ENCODE results near the gene ARHGAP40.
"Not testable (repeated sequence)": the region's sequence is repeated elsewhere in the genome, so short reads cannot be mapped to it uniquely, and the experiment has no call there.

ARHGAP40 gene

DNA sequence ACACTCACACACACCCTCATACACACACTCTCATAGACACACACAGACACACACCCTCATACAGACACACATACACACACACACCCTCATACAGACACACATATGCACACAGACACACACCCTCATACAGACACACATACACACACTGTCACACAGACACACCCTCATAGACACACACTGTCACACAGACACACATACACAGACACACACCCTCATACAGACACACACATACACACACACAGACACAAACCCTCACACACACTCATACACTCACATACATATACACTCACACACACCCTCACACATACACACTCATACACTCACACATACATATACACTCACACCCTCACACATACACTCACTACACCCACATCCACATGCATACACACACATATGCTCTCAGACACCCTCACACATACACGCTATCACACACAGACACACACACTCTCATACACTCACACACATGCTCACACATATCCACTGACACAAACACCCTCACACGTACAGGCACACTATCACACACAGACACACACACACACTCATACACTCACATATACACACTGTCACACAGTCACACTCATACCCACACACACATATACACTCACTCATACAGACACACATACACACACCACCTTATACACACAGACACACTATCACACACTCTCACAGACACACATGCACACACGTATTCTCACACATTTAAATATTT lies 11.5 kb upstream of the ARHGAP40 start:
- H3K36me3 ChIP-seq (ENCODE audit: insufficient read depth, low read length) = no peaks in the 10 kb centered on the region
- H3K27me3 ChIP-seq (ENCODE audit: control insufficient read depth in 1 of 2, insufficient read depth in 2 of 2, low read length in 2 of 2) = peaks cover 0 to 9% of the 10 kb centered on the region in 2 donors
- no peak overlapping the region for H3K27ac ChIP-seq (ENCODE audit: low read depth, low read length)
- H3K4me1 ChIP-seq (ENCODE audit: insufficient read depth, low read length) = no peaks in the 10 kb centered on the region
- H3K9ac ChIP-seq (ENCODE audit: low read length) = no peak overlapping the region
- no peak overlapping the region for H3K4me3 ChIP-seq (ENCODE audit: low read depth in 1 of 2, low read length in 2 of 2)
- no peaks in the 10 kb centered on the region for H3K9me3 ChIP-seq (ENCODE audit: low read length)

DNA sequence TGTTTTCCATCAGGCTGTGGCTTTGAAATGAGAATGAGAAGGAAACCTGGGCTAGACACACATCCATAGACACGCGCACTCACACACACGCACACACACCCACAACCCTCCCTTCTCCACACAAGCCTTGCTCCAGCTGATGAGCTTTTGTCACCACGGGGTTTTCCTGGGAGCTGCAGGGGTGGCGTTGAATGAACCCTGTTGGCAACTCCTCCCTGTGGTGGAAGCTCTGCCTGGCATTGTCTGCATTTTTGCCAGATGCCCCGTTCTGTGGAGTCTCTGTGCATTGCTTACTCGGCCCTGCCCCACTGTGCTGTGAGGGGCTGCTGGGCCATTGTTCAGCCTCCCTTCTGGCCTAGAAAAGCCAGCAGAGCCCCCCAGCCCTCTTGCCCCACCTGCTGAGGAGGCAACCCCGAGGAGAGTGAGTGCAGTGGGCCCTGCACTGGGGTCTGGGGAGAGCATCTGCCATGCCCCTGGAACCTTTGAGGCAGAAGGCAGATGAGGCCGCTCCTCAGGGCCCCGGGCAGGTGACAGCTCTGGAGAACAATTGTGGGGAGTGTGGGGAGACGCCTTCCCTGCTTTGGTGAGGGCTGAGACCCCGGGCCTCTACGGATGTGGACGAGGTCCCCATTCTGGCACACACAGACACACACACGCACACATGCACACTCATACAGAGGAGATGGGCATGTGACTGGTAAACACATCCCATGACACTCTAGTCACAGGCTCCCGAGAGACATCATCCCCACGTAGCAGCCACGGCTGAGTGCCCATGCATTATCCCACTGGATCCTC lies 10.7 kb upstream of the ARHGAP40 start:
- Histone ChIP-seq H3K27me3 (ENCODE audit: control insufficient read depth in 1 of 2, insufficient read depth in 2 of 2, low read length in 2 of 2) (peaks cover 0 to 9% of the 10 kb centered on the region in 2 donors), H3K36me3 (ENCODE audit: insufficient read depth, low read length) (no peaks in the 10 kb centered on the region), H3K9me3 (ENCODE audit: low read length) (no peaks in the 10 kb centered on the region), H3K4me1 (ENCODE audit: insufficient read depth, low read length) (no peaks in the 10 kb centered on the region), H3K9ac (ENCODE audit: low read length) (no peak overlapping the region), H3K27ac (ENCODE audit: low read depth, low read length) (no peak overlapping the region), H3K4me3 (ENCODE audit: low read depth in 1 of 2, low read length in 2 of 2) (no peak overlapping the region)

DNA sequence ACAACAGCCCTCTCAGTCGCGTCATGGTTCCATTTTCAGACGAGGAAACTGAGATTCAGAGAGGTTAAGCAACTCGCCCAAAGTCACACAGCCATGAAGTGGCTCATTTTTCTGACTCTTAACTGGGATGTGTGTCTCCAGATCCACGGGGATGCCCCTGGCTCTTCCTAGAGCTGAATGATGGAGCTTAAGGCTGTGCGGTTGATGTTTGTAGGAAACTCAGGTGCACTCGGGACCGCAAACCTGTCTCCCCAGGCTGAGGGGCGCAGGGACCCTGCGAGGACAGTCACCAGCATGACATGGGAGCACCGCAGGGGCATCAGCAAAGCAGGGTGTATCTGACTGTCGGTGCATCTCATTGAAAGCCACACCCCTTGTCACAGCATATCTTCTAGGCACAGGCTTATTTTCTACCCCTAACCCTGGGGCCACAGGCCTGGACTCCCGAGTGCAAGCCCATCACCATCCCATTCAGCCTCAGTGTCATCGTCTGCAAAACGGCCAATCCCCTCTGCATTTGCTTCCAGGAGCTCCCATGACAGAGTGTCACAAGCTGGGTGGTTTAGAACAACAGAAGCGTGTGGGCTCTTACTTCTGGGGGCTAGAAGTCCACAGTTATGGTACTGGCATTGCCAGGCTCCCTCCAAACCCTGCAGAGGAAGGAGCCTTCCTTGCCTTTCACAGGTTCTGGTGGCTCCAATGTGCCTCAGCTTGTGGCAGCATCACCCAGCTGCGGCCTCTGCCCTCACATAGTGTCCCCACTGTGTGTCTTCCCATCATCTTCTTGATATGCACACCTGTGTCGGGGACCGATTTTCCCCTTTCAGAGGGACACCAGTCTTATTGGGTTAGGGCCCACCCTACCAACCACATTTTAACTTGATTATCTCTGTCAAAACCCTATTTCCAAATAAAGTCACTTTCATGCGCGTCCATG lies 9.9 kb upstream of the ARHGAP40 start:
- Histone ChIP-seq H3K4me1 (ENCODE audit: insufficient read depth, low read length) (no peaks in the 10 kb centered on the region), H3K27me3 (ENCODE audit: control insufficient read depth in 1 of 2, insufficient read depth in 2 of 2, low read length in 2 of 2) (peaks cover 0 to 6% of the 10 kb centered on the region in 2 donors), H3K9ac (ENCODE audit: low read length) (no peak overlapping the region), H3K27ac (ENCODE audit: low read depth, low read length) (no peak overlapping the region), H3K9me3 (ENCODE audit: low read length) (no peaks in the 10 kb centered on the region), H3K4me3 (ENCODE audit: low read depth in 1 of 2, low read length in 2 of 2) (no peak overlapping the region), H3K36me3 (ENCODE audit: insufficient read depth, low read length) (no peaks in the 10 kb centered on the region)

DNA sequence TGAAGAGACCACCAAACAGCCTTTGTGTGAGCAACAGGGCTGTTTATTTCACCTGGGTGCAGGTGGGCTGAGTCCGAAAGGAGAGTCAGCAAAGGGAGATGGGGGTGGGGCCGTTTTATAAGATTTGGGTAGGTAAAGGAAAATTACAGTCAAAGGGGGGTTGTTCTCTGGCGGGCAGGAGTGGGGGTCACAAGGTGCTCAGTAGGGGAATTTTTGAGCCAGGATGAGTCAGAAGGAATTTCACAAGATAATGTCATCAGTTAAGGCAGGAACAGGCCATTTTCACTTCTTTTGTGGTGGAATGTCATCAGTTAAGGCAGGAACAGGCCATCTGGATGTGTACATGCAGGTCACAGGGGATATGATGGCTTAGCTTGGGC lies 9.2 kb upstream of the ARHGAP40 start:
- not testable (repeated sequence) for H3K36me3 ChIP-seq (ENCODE audit: insufficient read depth, low read length); H3K9ac ChIP-seq (ENCODE audit: low read length); H3K4me1 ChIP-seq (ENCODE audit: insufficient read depth, low read length); H3K4me3 ChIP-seq (ENCODE audit: low read depth in 1 of 2, low read length in 2 of 2); H3K27me3 ChIP-seq (ENCODE audit: control insufficient read depth in 1 of 2, insufficient read depth in 2 of 2, low read length in 2 of 2); H3K27ac ChIP-seq (ENCODE audit: low read depth, low read length); H3K9me3 ChIP-seq (ENCODE audit: low read length)

DNA sequence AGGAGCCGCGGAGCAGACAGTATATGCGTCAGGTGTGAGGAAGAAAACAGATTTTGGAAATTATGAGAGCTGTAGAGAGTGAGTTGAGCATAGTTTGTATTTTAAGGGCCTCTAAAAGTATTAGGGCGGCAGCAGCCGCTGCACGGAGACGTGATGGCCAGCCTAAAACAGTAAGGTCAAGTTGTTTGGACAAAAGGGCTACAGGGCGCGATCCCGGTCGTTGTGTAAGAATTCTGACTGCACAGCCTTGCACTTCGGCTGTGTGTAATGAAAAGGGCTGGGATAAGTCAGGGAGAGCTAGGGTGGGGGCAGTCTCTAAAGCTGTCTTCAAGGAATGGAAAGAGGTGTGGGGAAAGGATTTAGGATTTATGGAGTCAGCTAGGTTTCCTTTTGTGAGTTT lies 7.3 kb upstream of the ARHGAP40 start:
- not testable (repeated sequence) for H3K9ac ChIP-seq (ENCODE audit: low read length); H3K36me3 ChIP-seq (ENCODE audit: insufficient read depth, low read length); H3K27me3 ChIP-seq (ENCODE audit: control insufficient read depth in 1 of 2, insufficient read depth in 2 of 2, low read length in 2 of 2); H3K4me1 ChIP-seq (ENCODE audit: insufficient read depth, low read length); H3K27ac ChIP-seq (ENCODE audit: low read depth, low read length); H3K9me3 ChIP-seq (ENCODE audit: low read length); H3K4me3 ChIP-seq (ENCODE audit: low read depth in 1 of 2, low read length in 2 of 2)

DNA sequence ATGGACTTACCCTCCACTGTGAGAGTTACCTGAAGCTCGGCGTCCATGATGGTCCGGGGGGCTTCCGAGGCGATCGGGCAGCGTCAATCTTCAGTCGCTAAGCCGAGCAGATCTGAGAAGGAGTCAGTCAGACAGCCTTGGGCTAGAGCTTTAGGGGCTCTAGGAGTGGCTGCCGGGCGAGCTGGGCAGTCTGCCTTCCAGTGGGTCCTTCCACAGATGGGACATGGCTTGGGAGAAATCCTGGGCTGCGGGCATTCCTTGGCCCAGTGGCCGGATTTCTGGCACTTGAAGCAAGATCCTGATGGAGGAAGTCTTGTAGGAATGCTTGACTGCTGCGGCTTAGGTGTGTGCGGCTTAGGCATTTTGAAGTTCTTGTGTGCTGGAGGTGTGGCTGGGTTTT lies 5.7 kb upstream of the ARHGAP40 start:
- not testable (repeated sequence) for H3K27ac ChIP-seq (ENCODE audit: low read depth, low read length); H3K4me1 ChIP-seq (ENCODE audit: insufficient read depth, low read length); H3K9ac ChIP-seq (ENCODE audit: low read length); H3K9me3 ChIP-seq (ENCODE audit: low read length); H3K36me3 ChIP-seq (ENCODE audit: insufficient read depth, low read length); H3K27me3 ChIP-seq (ENCODE audit: control insufficient read depth in 1 of 2, insufficient read depth in 2 of 2, low read length in 2 of 2); H3K4me3 ChIP-seq (ENCODE audit: low read depth in 1 of 2, low read length in 2 of 2)

DNA sequence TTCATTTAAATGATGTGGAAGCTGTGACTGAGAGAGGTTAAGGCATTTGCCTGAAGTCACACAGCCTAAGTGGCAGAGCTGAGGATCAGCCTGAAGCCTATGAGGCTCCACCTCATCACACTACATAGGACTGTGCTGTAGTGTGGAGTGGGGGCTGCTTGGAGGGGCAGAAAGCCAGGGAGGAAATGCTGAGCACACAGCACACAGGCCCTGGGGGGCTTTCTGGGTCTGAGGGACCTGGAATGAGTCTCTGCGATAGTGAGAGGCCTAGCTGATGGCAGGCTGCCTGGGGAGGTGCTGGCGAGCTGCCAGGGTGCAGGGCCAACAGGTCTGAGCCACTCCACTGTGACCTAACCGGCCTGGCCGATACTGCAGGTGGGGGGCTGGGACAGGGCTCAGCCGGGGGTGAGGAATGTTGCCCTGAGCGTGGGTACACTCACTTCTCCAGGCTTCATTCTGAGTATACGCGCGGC lies 2.2 kb upstream of the ARHGAP40 start:
- Histone ChIP-seq H3K27ac (ENCODE audit: low read depth, low read length) (no peak overlapping the region), H3K9me3 (ENCODE audit: low read length) (no peaks in the 10 kb centered on the region), H3K36me3 (ENCODE audit: insufficient read depth, low read length) (no peaks in the 10 kb centered on the region), H3K9ac (ENCODE audit: low read length) (no peak overlapping the region), H3K27me3 (ENCODE audit: control insufficient read depth in 1 of 2, insufficient read depth in 2 of 2, low read length in 2 of 2) (peaks cover 6 to 25% of the 10 kb centered on the region in 2 donors), H3K4me3 (ENCODE audit: low read depth in 1 of 2, low read length in 2 of 2) (no peak overlapping the region), H3K4me1 (ENCODE audit: insufficient read depth, low read length) (no peaks in the 10 kb centered on the region)

DNA sequence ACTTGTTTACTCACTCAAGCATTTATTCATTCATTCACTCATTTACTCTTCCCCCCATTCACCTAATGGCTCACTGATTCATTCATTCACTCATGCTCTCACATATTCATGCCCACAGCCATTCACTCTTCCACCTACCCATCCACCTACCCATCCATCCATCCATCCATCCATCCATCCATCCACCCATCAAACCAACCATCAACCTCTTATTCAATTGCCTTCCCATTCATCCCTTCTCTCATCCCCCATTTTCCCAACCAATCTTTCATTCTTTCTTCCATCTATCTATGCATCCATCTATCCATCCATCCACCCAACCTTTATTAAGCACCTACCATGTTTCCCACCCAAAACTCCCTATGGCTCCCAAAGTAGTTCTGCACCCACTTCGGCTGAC lies 1.6 kb upstream of the ARHGAP40 start:
- Histone ChIP-seq H3K36me3 (ENCODE audit: insufficient read depth, low read length) (no peaks in the 10 kb centered on the region), H3K4me1 (ENCODE audit: insufficient read depth, low read length) (no peaks in the 10 kb centered on the region)

DNA sequence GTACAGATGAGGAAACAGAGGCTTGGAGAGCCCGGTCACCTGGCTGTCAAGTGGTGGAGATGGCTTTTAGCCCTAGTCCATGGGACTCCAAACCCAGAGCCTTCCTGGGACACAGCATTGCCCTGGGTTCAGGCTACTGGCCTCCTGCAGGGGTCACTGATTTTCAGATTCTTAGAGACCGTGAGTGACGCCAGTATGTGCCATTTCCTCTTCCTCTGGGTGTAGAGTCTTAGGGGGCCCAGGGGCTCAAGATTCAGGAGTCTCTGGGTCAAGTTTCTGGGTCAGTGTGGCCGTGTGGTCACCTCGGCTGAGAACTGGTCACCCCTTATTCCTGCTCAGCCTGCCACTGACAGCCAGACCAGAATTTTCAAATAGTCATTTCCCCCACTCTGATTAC lies 574 bp downstream of the ARHGAP40 start:
- no peaks in the 10 kb centered on the region for H3K9me3 ChIP-seq (ENCODE audit: low read length)
- H3K4me1 ChIP-seq (ENCODE audit: insufficient read depth, low read length) = no peaks in the 10 kb centered on the region
- H3K9ac ChIP-seq (ENCODE audit: low read length) = no peak overlapping the region
- H3K27ac ChIP-seq (ENCODE audit: low read depth, low read length) = no peak overlapping the region
- H3K4me3 ChIP-seq (ENCODE audit: low read depth in 1 of 2, low read length in 2 of 2) = no peak overlapping the region
- H3K36me3 ChIP-seq (ENCODE audit: insufficient read depth, low read length) = no peaks in the 10 kb centered on the region
- H3K27me3 ChIP-seq (ENCODE audit: control insufficient read depth in 1 of 2, insufficient read depth in 2 of 2, low read length in 2 of 2) = peaks cover 6 to 25% of the 10 kb centered on the region in 2 donors

More for the DNA sequence above, 1.6 kb upstream of the ARHGAP40 start:
- no peak overlapping the region for H3K27ac ChIP-seq (ENCODE audit: low read depth, low read length)
- H3K4me3 ChIP-seq (ENCODE audit: low read depth in 1 of 2, low read length in 2 of 2) = no peak overlapping the region
- no peaks in the 10 kb centered on the region for H3K9me3 ChIP-seq (ENCODE audit: low read length)
- H3K9ac ChIP-seq (ENCODE audit: low read length) = no peak overlapping the region
- peaks cover 6 to 25% of the 10 kb centered on the region in 2 donors for H3K27me3 ChIP-seq (ENCODE audit: control insufficient read depth in 1 of 2, insufficient read depth in 2 of 2, low read length in 2 of 2)

DNA sequence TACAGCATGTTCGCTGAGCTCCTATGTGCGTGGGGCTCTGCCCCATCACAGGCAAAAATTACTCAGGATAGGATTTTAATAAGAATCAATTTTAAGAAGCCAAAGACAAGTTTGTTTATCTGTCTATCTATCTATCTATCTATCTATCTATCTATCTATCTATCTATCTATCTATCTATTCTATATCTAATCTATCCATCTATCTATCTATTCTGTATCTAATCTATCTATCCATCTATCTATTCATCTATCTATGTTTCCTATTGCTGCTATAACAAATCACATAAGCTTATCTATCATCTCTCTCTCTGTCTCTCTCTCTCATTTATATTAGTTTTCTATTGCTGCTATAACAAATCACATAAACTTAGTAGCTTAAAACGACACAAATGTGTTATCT lies 1.7 kb downstream of the ARHGAP40 start:
- Histone ChIP-seq H3K9ac (ENCODE audit: low read length) (no peak overlapping the region), H3K4me1 (ENCODE audit: insufficient read depth, low read length) (no peaks in the 10 kb centered on the region), H3K9me3 (ENCODE audit: low read length) (no peaks in the 10 kb centered on the region), H3K36me3 (ENCODE audit: insufficient read depth, low read length) (no peaks in the 10 kb centered on the region), H3K27ac (ENCODE audit: low read depth, low read length) (no peak overlapping the region), H3K27me3 (ENCODE audit: control insufficient read depth in 1 of 2, insufficient read depth in 2 of 2, low read length in 2 of 2) (peaks cover 6 to 25% of the 10 kb centered on the region in 2 donors), H3K4me3 (ENCODE audit: low read depth in 1 of 2, low read length in 2 of 2) (no peak overlapping the region)

DNA sequence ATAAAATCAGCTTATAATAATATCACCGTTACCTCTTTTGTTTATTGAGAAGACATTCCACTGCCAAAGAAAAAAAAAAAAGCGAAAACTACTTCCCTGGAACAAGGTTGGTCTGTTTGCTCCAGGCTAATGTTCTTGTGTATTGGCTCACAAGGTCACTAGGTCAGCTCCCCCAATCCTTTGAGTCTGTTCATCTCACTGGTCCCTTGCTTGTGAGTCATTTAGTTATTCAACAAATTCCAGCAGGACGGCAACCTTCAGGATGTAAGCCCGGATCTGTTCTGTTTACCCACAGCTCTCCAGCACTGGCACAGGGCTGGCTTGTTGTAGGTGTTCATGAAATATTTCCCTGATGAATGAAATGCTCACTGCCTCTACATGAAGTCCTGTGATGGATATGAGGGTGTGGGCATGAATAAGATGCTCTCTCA lies 3.3 kb downstream of the ARHGAP40 start:
- H3K4me3 ChIP-seq (ENCODE audit: low read depth in 1 of 2, low read length in 2 of 2) = no peak overlapping the region
- no peaks in the 10 kb centered on the region for H3K4me1 ChIP-seq (ENCODE audit: insufficient read depth, low read length)
- no peak overlapping the region for H3K9ac ChIP-seq (ENCODE audit: low read length)
- peaks cover 6 to 25% of the 10 kb centered on the region in 2 donors for H3K27me3 ChIP-seq (ENCODE audit: control insufficient read depth in 1 of 2, insufficient read depth in 2 of 2, low read length in 2 of 2)
- H3K27ac ChIP-seq (ENCODE audit: low read depth, low read length) = no peak overlapping the region
- H3K9me3 ChIP-seq (ENCODE audit: low read length) = no peaks in the 10 kb centered on the region
- no peaks in the 10 kb centered on the region for H3K36me3 ChIP-seq (ENCODE audit: insufficient read depth, low read length)

Data from muscle layer of colon (tissue), 2 donors.